Right cardiac atrium (tissue), 5 donors: Measurements from ENCODE around the gene USH1C. TPM values are rescaled to one million over a fixed set of nuclear protein-coding genes. Genes with fewer than 3 reads are reported as not detected.

Experiments used
- ATAC-seq, 2 donors: fragments of 200-7000 bp; cut with Tn5 transposase; one replicate each; pipeline versions ENCODE4 v1.8.0 to v1.9.1; 2020; ENCODE audit warnings: moderate library complexity in 2 of 2, mild to moderate bottlenecking in 1 of 2
- DNase-seq, 3 donors: peaks; one replicate each; pipeline ENCODE4 v3.0.0-alpha.2; 2020
- H3K27ac ChIP-seq: one replicate; pipeline ENCODE4 v1.5.1; 2013; ENCODE audit warnings: mild to moderate bottlenecking, low read length, control low read depth, moderate library complexity
- H3K27me3 ChIP-seq: one replicate; pipeline ENCODE4 v1.6.1; 2013; ENCODE audit not compliant: control insufficient read depth, insufficient read depth
- H3K4me1 ChIP-seq: one replicate; pipeline ENCODE4 v1.6.1; 2013; ENCODE audit warnings: low read length; ENCODE audit not compliant: control insufficient read depth, insufficient read depth
- H3K4me3 ChIP-seq: one replicate; pipeline ENCODE4 v1.5.1; 2013; ENCODE audit warnings: low read length, control low read depth
- H3K9me3 ChIP-seq: one replicate; pipeline ENCODE4 v1.6.1; 2013; ENCODE audit warnings: low read length; ENCODE audit not compliant: control insufficient read depth
- WGBS: extraction: QIAGEN DNeasy Blood & Tissue Kit; methylation state at CpG from one replicate; pipeline ENCODE4 v1.1.7; 2013; 5-methylcytosine and 5-hydroxymethylcytosine counted together
- intact Hi-C, 4 donors: fragments of 100-400 bp; cut with DNase I; formaldehyde crosslinking; loops; one replicate each; pipeline versions ENCODE4 v1.11.0 to v1.14.0; 2022 to 2023
- polyA plus RNA-seq: library from polyadenylated mRNA; stranded (reverse); fragments of 200-250 nt; gene quantifications from one replicate; pipeline ENCODE4 v1.2.3, GENCODE V29; 2013
- total RNA-seq, 4 donors: library from RNA; stranded (reverse); fragmentation: NEBNext Ultra II Directional; extraction: Animal tissue kit (Norgen Biotek cat#: 25700); gene quantifications; one replicate each; pipeline ENCODE4 v1.2.1, GENCODE V29; 2021
- donor health status: healthy with polysubstance abuse.
- donor health status: DM: no; HTN: yes; CAD: no.
- donor health status: DM: no; HTN: no; CAD: no.
- donor health status: DM: no; HTN: yes; CAD: no; lungs with severe emphysema.
- donor health status: DM: yes; HTN: yes; CAD: no.

Gene USH1C
- total and polyA plus RNA-seq, 5 donors: 0.16 to 0.61 (median 0.33) TPM; not detected in 1

- no peaks in the 10 kb centered on the region for H3K27me3 ChIP-seq
- H3K4me1 ChIP-seq: no peaks in the 10 kb centered on the region
- H3K27ac ChIP-seq: no peak overlapping the region
- ATAC-seq (peak; percentile 64 to 66), DNase-seq (peak in 1 of 3 donors; percentile 28)
- WGBS: 24% methylated on average over 14 of the region's 14 CpGs
- intact Hi-C loops: no loop called here
- H3K9me3 ChIP-seq: no peaks in the 10 kb centered on the region
- H3K4me3 ChIP-seq: peak overlapping the region; percentile 0
Measured at GRCh38 chr11:17479284-17480214, 64.7 kb downstream of the USH1C start.

- DNase-seq (no peak), ATAC-seq (no peak)
- H3K27ac ChIP-seq: no peak overlapping the region
- no peaks in the 10 kb centered on the region for H3K4me1 ChIP-seq
- no peaks in the 10 kb centered on the region for H3K27me3 ChIP-seq
- 48% methylated on average over 6 of the region's 6 CpGs for WGBS
- intact Hi-C loops: no loop called here
- no peak overlapping the region for H3K4me3 ChIP-seq
- no peaks in the 10 kb centered on the region for H3K9me3 ChIP-seq
Measured at GRCh38 chr11:17478070-17478469, 66.1 kb downstream of the USH1C start.

- DNase-seq: no peak
- Histone ChIP-seq H3K27ac (no peak overlapping the region), H3K4me3 (no peak overlapping the region), H3K27me3 (no peaks in the 10 kb centered on the region), H3K9me3 (no peaks in the 10 kb centered on the region), H3K4me1 (no peaks in the 10 kb centered on the region)
- WGBS: 44% methylated on average over 6 of the region's 6 CpGs
- no peak for ATAC-seq
- intact Hi-C loops: no loop called here
Measured at GRCh38 chr11:17477361-17477760, 66.9 kb downstream of the USH1C start.

- intact Hi-C loops: no loop called here
- no peaks in the 10 kb centered on the region for H3K27me3 ChIP-seq
- DNase-seq (no peak), ATAC-seq (no peak)
- no peak overlapping the region for H3K27ac ChIP-seq
- H3K4me3 ChIP-seq: no peak overlapping the region
- H3K9me3 ChIP-seq: no peaks in the 10 kb centered on the region
- WGBS: 14% methylated on average over 9 of the region's 9 CpGs
- H3K4me1 ChIP-seq: no peaks in the 10 kb centered on the region
Measured at GRCh38 chr11:17477084-17477333, 67.2 kb downstream of the USH1C start.

DNA sequence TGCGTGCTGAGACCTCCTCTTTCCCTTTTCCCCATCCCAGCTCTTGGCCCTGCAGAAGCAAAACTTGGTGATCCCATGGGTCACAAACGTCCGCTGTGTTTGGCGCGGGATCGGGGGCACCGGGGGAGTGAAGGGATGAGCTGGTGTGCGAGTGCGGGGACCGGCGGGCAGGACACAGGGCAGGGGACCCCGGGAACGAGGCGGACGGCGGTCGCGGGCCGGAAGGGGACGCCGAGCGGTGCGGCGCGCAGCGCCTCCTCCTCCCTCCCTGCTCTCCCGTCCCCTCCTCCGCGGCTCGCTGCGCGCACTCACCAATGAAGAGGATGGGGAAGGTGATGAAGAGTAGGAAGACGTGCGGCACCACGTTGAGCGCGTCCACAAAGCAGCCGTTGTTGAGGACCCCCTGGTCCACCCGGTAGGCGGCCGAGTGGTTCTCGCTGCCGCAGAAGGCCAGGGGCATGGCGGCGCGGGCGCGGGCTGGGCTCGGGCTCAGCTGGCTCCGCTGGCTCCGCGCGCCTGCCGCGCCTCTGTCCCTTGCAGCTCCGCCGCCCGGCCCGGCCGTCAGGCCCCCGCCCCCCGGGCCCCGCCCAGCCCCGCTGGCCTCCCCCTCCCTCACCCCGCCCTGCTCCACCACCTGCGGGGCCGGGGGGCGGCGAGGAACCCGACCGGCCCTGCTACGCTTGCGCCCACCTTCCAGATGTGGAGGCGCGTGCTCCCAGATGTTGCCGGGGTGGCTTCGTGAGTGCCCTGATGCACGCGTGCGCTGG lies 67.7 kb downstream of the USH1C start, which contains the start of gene ABCC8:
Gene ABCC8 (minus strand): TSS at position 529 of the 767 bp plus-strand sequence. CDS start 69 bp downstream, at position 460.
- under 1% methylated on average over 80 of the region's 80 CpGs for WGBS
- Histone ChIP-seq H3K27ac (no peak within 1 kb of the TSS), H3K27me3 (no peaks in the 10 kb centered on the region), H3K9me3 (no peaks in the 10 kb centered on the region), H3K4me1 (no peaks in the 10 kb centered on the region), H3K4me3 (peak within 1 kb of the TSS; percentile 44)
- ATAC-seq: peak in 1 of 2 donors; percentile 27
- DNase-seq: no peak
- intact Hi-C loops: no loop called here

DNA sequence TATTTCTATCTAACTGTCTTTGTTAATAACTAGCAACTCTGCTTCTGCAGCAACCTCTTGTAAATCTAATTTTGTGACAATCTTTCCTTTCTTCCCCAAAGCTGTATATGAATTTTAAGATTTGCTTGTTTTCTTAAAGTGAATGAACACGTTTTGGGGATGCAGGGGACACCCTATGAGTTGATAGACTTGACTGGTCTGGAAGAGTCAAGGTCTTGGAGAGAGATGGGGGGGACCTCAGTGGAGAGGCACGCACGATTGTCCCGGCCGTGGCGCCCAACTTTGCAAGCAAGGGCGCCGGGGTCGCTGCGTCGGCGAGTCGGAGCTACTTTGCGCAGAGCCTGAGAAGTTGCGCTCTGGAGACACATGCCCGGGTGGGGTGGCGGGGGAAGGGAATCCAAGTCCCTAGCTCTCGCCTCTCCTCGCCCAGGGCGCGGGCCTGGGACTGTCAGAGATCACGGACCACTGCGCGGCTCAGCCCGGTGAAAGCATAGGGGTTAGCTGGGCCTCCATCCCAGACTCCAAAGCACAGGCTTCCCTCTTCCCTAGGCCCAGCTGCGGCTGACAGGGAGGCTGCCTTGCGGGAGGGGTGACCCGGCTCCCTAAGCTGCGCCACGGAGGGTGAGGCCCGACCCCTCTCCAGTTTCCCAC lies 68.4 kb downstream of the USH1C start:
- WGBS: 7% methylated on average over 31 of the region's 31 CpGs
- DNase-seq (no peak), ATAC-seq (no peak)
- Histone ChIP-seq H3K9me3 (no peaks in the 10 kb centered on the region), H3K4me1 (no peaks in the 10 kb centered on the region), H3K27me3 (no peaks in the 10 kb centered on the region), H3K27ac (no peak overlapping the region), H3K4me3 (peak overlapping the region; percentile 44)
- intact Hi-C loops: no loop called here

DNA sequence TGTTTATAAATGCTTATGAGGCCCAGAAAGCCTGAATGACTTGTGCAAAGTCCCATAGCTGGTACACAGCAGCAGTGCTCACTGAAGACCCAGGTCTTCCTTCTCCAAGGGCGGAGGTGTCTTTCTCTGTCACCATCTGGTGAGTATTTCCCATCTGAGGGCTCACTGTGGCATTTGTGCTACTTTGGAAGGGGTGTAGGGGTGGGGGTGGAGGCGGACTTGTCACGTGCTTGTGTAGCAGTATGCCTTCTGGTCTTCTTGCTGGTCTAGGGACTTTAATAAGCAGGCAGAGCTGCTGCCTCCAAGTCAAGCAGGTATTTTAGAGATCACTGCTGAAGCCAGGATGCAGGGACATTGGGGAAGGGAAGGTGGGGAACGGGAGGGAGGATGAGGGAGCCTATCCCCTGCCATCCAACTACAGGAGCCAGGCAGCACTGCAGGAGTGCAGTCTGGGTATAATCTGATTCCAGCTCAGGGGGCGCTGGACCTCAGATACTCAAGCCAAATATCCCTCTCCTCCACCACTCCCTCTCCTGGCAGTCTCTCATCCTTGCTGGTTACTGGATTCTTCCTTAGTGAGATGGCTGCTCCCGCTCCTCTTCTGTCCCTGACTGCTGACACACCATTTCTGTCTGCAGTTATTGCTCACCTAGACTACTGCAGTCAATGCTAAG lies 71.0 kb downstream of the USH1C start:
- Histone ChIP-seq H3K4me3 (no peak overlapping the region), H3K4me1 (no peaks in the 10 kb centered on the region), H3K27me3 (no peaks in the 10 kb centered on the region), H3K27ac (no peak overlapping the region), H3K9me3 (no peaks in the 10 kb centered on the region)
- intact Hi-C loops: no loop called here
- DNase-seq: no peak
- no peak for ATAC-seq
- 50% methylated on average over 6 of the region's 6 CpGs for WGBS

DNA sequence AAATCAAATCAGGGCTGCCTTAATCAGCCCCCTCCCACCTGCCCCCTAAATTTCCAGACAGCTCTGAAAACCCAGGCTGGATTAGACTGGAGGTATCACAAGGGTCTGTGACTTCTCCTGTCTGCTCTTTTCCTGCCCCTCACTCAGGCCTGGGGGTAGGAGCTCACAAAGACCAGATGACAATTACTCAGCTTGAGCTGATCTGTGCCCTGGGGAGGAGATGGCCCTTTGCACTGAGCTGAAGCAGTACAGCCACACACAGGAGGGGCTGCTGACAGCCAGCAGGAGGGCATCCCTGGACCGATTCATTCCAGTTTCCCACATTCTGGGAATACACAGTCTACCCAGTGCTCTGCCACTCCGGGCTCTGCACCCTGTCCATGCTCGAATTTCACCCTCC lies 71.7 kb downstream of the USH1C start:
- no peak for DNase-seq
- no peak for ATAC-seq
- Histone ChIP-seq H3K27ac (no peak overlapping the region), H3K9me3 (no peaks in the 10 kb centered on the region), H3K27me3 (no peaks in the 10 kb centered on the region), H3K4me3 (no peak overlapping the region), H3K4me1 (no peaks in the 10 kb centered on the region)
- intact Hi-C loops: no loop called here
- 55% methylated on average over 3 of the region's 3 CpGs for WGBS

GRCh38 chr11:17471501-17471900 lies 72.7 kb downstream of the USH1C start:
- no peak overlapping the region for H3K27ac ChIP-seq
- H3K27me3 ChIP-seq: no peaks in the 10 kb centered on the region
- WGBS: 80% methylated on average over 3 of the region's 3 CpGs
- intact Hi-C loops: no loop called here
- no peak overlapping the region for H3K4me3 ChIP-seq
- no peaks in the 10 kb centered on the region for H3K9me3 ChIP-seq
- no peak for ATAC-seq
- no peak for DNase-seq
- no peaks in the 10 kb centered on the region for H3K4me1 ChIP-seq

DNA sequence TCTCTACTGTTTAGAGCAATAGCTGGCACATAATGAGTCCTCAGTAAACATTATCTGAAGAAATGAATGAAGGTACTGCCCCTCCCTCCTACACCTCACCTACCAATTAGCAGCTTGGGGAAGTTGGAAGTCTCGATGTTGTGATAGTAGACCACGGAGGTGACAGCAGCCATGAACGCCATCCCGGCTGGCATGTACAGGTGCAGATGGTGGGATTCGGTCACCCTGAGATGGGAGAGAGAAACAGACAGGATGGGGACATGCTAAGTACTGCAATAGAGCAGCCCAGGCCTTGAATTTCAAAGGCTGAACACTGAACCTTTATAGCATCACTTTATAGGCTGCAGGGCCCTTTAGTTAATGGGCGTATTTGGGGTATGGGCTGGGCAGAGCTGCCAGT lies 74.2 kb downstream of the USH1C start:
- no peak for DNase-seq
- H3K27me3 ChIP-seq: no peaks in the 10 kb centered on the region
- H3K9me3 ChIP-seq: no peaks in the 10 kb centered on the region
- intact Hi-C loops: no loop called here
- H3K4me3 ChIP-seq: no peak overlapping the region
- ATAC-seq: no peak
- no peaks in the 10 kb centered on the region for H3K4me1 ChIP-seq
- no peak overlapping the region for H3K27ac ChIP-seq
- WGBS: 92% methylated on average over 6 of the region's 6 CpGs
